Measurements from ENCODE around the gene STXBP5.
"Not testable (repeated sequence)": the region's sequence is repeated elsewhere in the genome, so short reads cannot be mapped to it uniquely, and the experiment has no call there.

Gene STXBP5

DNA sequence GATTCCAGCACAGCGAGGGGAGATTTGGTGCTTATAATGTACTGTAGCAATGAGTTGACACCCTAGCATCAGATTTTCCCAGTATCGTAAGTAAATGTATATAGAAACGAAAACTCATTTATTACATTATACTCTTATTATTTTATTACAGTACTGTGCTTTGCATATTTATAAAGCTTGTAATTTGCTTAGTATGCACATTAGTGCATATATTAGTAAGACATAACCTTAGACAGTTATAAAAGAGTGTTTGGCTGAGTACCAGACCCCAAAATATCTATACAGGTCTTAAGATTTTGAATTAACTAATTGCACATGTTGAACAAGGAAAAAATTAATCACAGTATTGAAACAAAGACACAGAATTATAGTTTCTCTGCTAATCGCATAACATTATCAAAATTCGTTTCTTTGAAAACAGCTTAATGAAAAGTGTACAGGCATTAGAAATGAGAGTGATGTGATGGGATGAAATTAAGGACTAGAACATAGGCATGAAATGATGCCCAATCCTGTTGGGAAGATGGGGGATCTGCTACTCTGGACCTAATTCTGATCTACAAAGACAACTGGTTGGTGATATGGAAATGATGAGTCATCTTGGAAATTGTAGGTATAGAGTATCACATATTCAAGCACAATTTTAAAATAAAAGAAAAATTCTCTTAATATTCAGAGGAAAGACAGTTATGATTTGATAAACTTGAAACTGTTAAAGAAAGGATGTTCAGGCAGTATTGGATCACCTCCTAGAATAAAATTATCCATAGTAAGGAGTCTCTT lies 42.8 kb downstream of the STXBP5 start:
- no peak for DNase-seq (ENCODE audit: low spot score)

DNA sequence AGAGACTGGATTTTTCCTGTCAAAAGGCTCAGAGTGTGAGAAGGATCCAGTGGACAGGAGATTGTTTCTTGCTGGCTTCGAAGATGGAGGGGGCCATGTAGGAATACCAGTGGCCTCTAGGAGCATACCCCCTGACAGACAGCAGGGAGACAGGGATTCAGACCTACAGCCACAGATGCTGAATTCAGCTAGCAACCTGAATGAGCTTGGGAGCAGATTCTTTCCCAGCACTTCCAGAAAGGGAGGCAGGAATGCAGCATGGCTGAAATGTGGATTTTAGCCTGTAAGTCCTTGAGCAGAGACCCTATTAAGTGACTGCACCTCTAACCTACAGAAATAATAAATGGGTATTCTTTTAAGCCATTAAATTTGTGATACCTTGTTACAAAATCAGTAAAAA lies 44.6 kb downstream of the STXBP5 start:
- DNase-seq (ENCODE audit: low spot score) = no peak

GRCh38 chr6:147251072-147251471 lies 46.9 kb downstream of the STXBP5 start:
- DNase-seq (ENCODE audit: low spot score) = no peak

DNA sequence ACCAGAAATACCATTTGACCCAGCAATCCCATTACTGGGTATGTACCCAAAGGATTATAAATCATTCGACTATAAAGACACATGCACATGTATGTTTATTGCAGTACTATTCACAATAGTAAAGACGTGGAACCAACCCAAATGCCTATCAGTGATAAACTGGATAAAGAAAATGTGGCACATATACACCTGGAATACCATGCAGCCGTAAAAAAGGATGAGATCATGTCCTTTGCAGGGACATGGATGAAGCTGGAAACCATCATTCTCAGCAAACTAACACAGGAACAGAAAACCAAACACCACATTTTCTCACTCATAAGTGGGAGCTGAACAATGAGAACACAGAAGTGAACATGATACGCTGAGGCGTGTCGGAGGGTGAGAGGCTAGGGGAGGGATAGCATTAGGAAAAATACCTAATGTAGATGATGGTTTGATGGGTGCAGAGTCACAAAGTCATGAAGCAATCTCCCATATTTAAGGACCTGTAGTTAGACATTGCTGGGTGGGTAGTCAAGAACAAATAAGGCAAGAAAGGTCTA lies 50.8 kb downstream of the STXBP5 start:
- not testable (repeated sequence) for DNase-seq (ENCODE audit: low spot score)

DNA sequence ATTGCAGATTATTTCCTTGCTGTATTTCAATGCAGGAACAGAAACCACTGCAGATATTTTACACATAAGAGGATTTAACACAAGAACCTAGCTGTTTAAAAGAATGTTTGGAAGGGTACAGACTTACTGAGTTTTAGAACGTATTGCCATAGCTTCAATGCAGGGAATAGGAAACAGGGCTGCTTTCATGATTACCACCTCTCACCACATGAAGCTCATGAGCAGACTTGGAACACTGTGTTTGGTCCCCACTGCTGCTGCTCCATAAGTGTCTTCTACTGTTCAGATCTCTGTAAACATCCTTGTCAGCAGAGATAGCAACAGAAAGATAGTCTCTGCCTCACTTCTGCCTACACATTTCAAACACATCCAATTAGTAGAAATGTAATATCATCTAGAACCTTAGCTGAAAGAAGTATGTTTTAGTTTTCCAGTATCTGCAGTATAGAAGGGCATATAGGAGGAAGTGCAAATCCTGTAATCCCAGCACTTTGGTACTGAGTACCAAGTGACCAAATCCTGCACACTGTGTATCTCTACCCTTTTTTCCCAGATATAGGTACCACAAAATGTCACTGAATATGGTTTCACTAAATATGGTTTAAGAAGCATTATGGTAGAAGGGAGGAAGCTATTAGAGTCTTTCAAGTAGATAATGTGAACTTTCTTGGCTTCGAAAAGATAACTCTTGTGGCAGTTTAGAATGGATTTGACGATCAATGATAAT lies 51.9 kb downstream of the STXBP5 start:
- DNase-seq (ENCODE audit: low spot score) = no peak

GRCh38 chr6:147257760-147258159 lies 53.5 kb downstream of the STXBP5 start:
- no peak for DNase-seq (ENCODE audit: low spot score)

GRCh38 chr6:147260091-147260490 lies 55.9 kb downstream of the STXBP5 start:
- no peak for DNase-seq (ENCODE audit: low spot score)

GRCh38 chr6:147262946-147263345 lies 58.7 kb downstream of the STXBP5 start:
- no peak for DNase-seq (ENCODE audit: low spot score)

- DNase-seq (ENCODE audit: low spot score) = no peak
Observed at GRCh38 chr6:147266821-147267220, 62.6 kb downstream of the STXBP5 start.

- no peak for DNase-seq (ENCODE audit: low spot score)
Observed at GRCh38 chr6:147267658-147268057, 63.4 kb downstream of the STXBP5 start.

DNA sequence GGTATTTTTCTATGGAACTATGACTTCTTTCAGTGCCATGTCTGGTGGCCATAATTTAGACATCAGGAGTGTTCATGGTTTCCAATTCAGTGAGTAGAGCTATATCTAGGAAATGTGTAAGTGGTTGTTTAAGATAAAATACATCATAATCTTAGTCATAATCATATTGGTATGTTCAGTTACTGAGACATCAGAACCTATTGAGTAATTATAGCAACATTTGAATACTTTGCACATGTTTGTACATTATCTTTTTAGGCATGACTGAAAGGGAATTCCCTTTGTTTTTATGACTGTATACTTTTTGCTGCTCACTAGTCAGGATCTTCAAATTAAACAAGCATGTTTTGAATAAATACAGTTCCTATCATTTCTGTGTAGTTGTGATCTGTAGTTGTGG lies 64.0 kb downstream of the STXBP5 start:
- DNase-seq (ENCODE audit: low spot score) = no peak

- DNase-seq (ENCODE audit: low spot score) = no peak
Observed at GRCh38 chr6:147274012-147274411, 69.8 kb downstream of the STXBP5 start.

DNA sequence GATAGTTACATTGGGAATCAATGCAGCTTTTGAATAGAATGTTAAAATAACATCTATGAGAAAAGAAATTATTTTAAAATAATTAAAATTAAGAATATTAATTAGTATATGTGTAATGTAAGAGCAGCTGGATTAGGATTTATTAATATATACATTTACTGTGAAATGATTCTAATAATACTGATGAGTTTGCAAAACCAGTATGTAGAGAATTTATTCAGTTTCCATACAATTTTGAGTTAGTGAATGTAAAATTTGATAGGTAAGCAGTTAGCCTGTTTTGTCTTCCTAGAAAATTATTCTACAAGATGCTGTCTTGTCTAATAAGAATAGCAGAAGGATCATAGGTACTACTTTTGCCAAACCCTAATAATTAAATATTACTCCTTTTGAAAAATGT lies 70.6 kb downstream of the STXBP5 start:
- DNase-seq (ENCODE audit: low spot score) = no peak

DNA sequence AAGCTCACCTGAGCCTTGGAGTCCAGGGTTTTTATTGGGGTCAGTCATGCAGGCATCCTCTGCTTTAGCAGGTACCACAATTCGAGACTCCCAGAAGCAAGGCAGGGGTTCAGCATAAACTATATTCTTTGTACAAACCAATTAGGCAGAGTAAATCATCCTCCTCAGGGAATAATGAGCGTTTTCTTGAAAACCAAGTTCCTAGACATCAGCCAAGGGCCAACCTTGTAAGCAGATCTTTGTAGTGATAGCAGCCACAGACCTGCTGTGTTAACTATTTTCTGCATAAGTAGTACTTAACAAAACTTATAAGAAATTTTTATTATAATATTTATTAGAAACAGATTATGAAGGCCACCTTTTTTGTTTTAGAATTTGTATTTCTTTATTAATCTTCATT lies 74.7 kb downstream of the STXBP5 start:
- DNase-seq (ENCODE audit: low spot score) = no peak

DNA sequence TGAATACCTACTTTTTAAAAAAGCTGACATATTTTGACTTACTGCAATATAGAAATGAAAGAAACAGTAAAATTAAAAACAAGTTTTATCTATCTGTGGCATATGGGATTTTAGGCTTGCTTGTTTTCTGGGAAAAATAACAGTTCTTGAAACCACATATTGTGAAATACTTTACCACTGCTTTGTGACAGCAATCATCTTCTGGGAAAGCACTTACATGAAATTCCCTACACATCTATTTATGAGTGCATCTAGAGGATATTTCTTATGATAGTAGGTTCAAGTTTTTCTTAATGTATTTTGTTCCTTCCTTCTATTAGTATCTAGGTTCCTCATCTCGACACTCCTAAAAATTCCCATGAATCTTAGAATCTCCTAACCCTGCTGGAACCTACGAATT lies 75.2 kb downstream of the STXBP5 start:
- DNase-seq (ENCODE audit: low spot score) = no peak

- DNase-seq (ENCODE audit: low spot score) = no peak
Observed at GRCh38 chr6:147281895-147282565, 77.8 kb downstream of the STXBP5 start.

DNA sequence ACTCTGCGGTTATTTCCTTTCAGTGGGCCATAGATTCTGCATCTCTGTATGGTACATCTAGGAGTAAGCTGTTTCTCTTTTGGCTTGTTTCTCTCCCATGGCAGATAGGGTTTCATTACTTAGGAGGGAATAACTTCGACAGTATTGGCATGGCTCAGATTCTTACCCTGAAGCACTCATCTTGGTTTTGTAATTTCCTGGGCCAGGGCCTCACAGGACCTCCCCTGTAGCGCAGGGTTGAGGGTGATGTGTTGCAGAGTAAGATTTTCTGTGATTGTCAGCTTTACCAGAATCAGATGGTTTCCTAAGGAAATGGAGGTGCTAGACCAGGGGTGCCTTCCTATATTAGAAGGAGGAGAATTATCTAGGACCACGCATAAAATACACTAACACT lies 78.3 kb downstream of the STXBP5 start:
- DNase-seq (ENCODE audit: low spot score) = no peak

GRCh38 chr6:147283460-147283859 lies 79.2 kb downstream of the STXBP5 start:
- DNase-seq (ENCODE audit: low spot score) = no peak

DNA sequence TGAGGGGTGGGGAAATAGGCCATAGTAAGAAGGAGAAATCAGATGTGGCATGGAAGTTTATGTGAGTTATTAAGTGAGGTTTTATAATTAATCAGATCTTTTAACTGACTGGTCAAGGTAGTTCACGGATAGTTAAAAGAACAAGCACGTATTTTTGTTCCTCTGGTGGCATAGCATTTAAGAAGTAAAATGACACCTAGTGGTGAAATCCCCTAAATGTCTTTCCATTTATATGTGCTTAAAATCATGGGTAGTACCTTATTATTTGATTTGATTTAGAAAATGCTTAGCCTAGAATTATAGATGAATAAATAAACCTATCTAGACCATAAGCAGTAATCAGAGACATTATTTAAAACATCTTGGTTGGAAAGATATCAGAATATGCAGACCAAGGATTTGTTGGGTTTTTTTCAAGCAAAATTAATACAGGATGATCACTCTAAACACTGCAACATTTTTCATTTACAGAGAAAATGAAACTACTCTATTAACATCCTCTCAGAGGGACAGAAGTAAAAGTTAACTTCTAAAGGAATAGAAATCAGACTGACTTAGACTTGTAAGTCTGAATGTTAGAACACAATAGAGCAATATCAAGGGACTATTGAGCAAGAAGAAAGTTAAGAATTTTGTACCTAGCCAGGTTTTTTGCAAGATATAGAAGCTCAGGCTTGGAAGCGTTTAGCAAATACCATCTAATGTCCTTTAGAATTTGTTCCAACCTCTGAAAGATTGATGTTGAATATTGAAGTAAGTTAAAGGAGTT lies 81.1 kb downstream of the STXBP5 start:
- no peak for DNase-seq (ENCODE audit: low spot score)

DNA sequence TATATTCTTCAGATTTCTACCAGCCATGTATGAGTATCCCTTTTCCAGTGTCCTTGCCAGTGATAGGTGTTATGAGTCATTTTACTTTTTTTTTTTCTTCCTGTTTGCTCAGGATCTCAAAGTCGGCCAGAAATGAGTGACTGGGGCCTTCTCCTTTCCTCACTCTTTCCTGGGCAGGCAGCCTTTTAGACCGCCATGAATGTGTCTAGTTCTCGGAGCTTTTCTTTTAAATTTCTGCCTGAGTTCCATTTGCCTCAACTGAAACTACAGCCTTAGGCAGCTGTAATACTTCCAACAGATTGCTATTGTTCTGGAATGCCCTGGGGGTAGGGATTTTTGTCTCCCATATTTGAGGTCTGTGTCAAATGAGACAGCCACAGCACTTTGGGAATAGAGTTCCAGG lies 83.7 kb downstream of the STXBP5 start:
- no peak for DNase-seq (ENCODE audit: low spot score)

- no peak for DNase-seq (ENCODE audit: low spot score)
Observed at GRCh38 chr6:147297124-147297523, 92.9 kb downstream of the STXBP5 start.
